SU-DHL-6 (cell line): ENCODE results near the gene MAPK6.

ENCODE experiments used
- H2AFZ ChIP-seq: fragments of 200-600 bp; sonication (generic); 2 replicates; pipeline ENCODE4 v1.6.1; 2014; ENCODE audit warnings: low read depth, mild to moderate bottlenecking, moderate library complexity, mixed read lengths, antibody characterized with exemption, low read length; ENCODE audit not compliant: severe bottlenecking
- H3F3A ChIP-seq: fragments of 200-600 bp; shearing (Covaris generic); 2 replicates; pipeline ENCODE4 v1.6.0; 2016; ENCODE audit warnings: antibody characterized with exemption, mild to moderate bottlenecking; ENCODE audit not compliant: insufficient read depth
- H3K27ac ChIP-seq: fragments of 200-600 bp; sonication (generic); 2 replicates; pipeline ENCODE4 v1.5.1; 2016; ENCODE audit warnings: low read depth, mild to moderate bottlenecking, low read length, moderate library complexity, mixed read lengths
- H3K27me3 ChIP-seq: fragments of 200-600 bp; sonication (generic), shearing (Covaris generic); 2 replicates; pipeline ENCODE4 v1.6.0; 2014; ENCODE audit warnings: mild to moderate bottlenecking, low read length
- H3K36me3 ChIP-seq: fragments of 200-600 bp; sonication (generic); 2 replicates; pipeline ENCODE4 v1.6.1; 2014; ENCODE audit warnings: mild to moderate bottlenecking, low read length, mixed read lengths
- H3K4me2 ChIP-seq: fragments of 300-600, 200-600 bp; shearing (Covaris generic), sonication (generic); 2 replicates; pipeline ENCODE4 v1.6.0; 2014; ENCODE audit warnings: low read length, low read depth, mild to moderate bottlenecking; ENCODE audit not compliant: poor library complexity, severe bottlenecking
- H3K4me3 ChIP-seq: fragments of 200-600 bp; sonication (generic); 2 replicates; pipeline ENCODE4 v1.5.1; 2014; ENCODE audit warnings: antibody characterized with exemption, low read length, mild to moderate bottlenecking, mixed read lengths; ENCODE audit not compliant: insufficient read depth, poor library complexity, severe bottlenecking
- H3K79me2 ChIP-seq: fragments of 200-600 bp; sonication (generic); 2 replicates; pipeline ENCODE4 v1.6.1; 2014; ENCODE audit warnings: mild to moderate bottlenecking, low read length, moderate library complexity; ENCODE audit not compliant: insufficient read depth
- H3K9ac ChIP-seq: fragments of 200-600 bp; sonication (generic); 2 replicates; pipeline ENCODE4 v1.7.0; 2014; ENCODE audit warnings: mild to moderate bottlenecking, low read length
- H3K9me2 ChIP-seq: fragments of 200-600 bp; sonication (generic); replicated peaks from 2 replicates; pipeline ENCODE4 v1.6.1; 2014; ENCODE audit warnings: low read length; ENCODE audit not compliant: insufficient read depth
- H3K9me3 ChIP-seq: fragments of 200-600 bp; sonication (generic); 2 replicates; pipeline ENCODE4 v1.6.1; 2014; ENCODE audit warnings: low read length, mixed read lengths; ENCODE audit not compliant: insufficient read depth
- H4K20me1 ChIP-seq: fragments of 200-600 bp; sonication (generic); 2 replicates; pipeline ENCODE4 v1.6.1; 2014; ENCODE audit warnings: low read depth, mild to moderate bottlenecking, antibody characterized with exemption, low read length, moderate library complexity, mixed read lengths
- EZH2phosphoT487 ChIP-seq: fragments of 200-600 bp; sonication (generic), shearing (Covaris generic); conservative IDR thresholded peaks from 2 replicates; pipeline ENCODE4 v1.6.1; 2018; ENCODE audit warnings: mild to moderate bottlenecking, antibody characterized with exemption, low read length, moderate library complexity, mixed read lengths
- TF ChIP-seq, protein P1 (sequence below): fragments of 200-600 bp; sonication (generic); IDR thresholded peaks from one replicate; pipeline ENCODE4 v1.5.1; 2017; ENCODE audit warnings: antibody characterized with exemption, mild to moderate bottlenecking, low read length, moderate library complexity; ENCODE audit not compliant: insufficient read depth, poor library complexity, severe bottlenecking

MAPK6 gene

DNA sequence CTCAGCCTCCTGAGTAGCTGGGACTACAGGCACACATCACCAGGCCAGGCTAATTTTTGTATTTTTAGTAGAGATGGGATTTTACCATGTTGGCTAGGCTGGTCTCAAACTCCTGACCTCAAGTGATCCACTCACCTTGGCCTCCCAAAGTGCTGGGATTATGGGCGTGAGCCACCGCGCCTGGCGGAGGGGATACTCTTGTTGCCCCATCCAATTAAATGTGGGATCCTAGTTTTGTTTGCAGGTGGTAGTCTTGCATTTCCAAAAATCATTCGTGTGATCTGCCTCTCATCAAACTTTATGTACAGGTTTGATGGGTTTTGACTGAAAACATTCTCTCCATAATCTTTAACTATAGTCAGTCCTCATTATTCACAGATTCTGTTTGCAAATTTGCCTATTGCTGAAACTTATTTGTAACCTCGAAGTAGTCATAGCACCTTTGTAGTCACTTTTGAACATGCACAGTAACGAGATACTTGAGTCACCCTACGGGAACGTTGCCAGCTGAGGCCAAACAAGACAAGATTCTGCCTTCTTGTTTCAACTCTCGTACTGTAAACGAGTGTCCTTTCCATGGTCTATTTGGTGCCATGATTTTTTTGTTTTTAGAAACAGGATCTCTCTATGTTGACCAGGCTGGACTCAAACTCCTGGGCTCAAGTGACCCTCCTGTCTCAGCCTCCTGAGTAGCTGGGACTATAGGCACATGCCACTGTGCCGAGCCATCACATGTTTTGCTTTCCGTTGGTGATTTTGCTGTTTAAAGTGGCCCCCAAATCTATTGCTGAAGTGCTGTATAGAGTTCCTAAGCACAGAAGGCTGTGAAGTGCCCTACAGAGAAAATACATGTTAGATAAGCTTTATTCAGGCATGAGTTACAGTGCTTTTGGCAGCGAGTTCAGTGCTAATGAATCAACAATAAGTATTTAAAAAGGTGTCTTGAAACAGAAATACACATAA is 8.1 kb upstream of the MAPK6 start:
- H3K4me2 ChIP-seq, result no peak overlapping the region
- H3K36me3 ChIP-seq, result no peaks in the 10 kb centered on the region
- TF ChIP-seq, protein P1, sequence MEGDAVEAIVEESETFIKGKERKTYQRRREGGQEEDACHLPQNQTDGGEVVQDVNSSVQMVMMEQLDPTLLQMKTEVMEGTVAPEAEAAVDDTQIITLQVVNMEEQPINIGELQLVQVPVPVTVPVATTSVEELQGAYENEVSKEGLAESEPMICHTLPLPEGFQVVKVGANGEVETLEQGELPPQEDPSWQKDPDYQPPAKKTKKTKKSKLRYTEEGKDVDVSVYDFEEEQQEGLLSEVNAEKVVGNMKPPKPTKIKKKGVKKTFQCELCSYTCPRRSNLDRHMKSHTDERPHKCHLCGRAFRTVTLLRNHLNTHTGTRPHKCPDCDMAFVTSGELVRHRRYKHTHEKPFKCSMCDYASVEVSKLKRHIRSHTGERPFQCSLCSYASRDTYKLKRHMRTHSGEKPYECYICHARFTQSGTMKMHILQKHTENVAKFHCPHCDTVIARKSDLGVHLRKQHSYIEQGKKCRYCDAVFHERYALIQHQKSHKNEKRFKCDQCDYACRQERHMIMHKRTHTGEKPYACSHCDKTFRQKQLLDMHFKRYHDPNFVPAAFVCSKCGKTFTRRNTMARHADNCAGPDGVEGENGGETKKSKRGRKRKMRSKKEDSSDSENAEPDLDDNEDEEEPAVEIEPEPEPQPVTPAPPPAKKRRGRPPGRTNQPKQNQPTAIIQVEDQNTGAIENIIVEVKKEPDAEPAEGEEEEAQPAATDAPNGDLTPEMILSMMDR, result no peak
- TF ChIP-seq EZH2phosphoT487, result no peak
- H3K9me2 ChIP-seq, result no peaks in the 10 kb centered on the region
- no peak overlapping the region for H2AFZ ChIP-seq
- H3K4me3 ChIP-seq, result no peak overlapping the region
- no peak overlapping the region for H3K9ac ChIP-seq
- no peaks in the 10 kb centered on the region for H3F3A ChIP-seq
- no peaks in the 10 kb centered on the region for H3K79me2 ChIP-seq
- no peak overlapping the region for H3K27ac ChIP-seq
- no peaks in the 10 kb centered on the region for H4K20me1 ChIP-seq
- no peaks in the 10 kb centered on the region for H3K27me3 ChIP-seq
- no peaks in the 10 kb centered on the region for H3K9me3 ChIP-seq

DNA sequence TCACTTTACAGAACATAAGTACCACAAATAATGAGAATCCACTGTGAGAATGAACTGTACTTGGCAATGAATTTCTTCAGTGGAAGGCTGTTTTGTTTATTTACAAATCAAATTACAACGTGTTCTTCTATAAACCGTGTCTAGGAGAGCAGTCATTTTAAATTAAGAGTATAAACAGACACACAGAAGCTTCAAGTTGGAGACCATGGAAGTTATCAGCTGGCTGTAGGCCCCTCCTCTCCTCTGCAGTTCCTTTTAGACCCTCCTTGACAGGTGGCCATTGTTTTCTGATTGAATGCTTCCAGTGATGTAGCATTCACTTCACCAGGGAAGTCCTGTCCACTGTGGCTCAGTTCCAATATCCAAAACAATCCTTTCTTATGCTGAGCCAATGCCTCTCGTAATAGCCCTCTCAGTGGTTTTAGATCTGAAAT is 7.3 kb upstream of the MAPK6 start:
- no peaks in the 10 kb centered on the region for H4K20me1 ChIP-seq
- H2AFZ ChIP-seq, result no peak overlapping the region
- H3K4me3 ChIP-seq, result no peak overlapping the region
- H3K27me3 ChIP-seq, result no peaks in the 10 kb centered on the region
- no peak overlapping the region for H3K27ac ChIP-seq
- H3K9me3 ChIP-seq, result no peaks in the 10 kb centered on the region
- TF ChIP-seq, protein P1, result no peak
- TF ChIP-seq EZH2phosphoT487, result no peak
- H3K9me2 ChIP-seq, result no peaks in the 10 kb centered on the region
- no peak overlapping the region for H3K9ac ChIP-seq
- no peak overlapping the region for H3K4me2 ChIP-seq
- no peaks in the 10 kb centered on the region for H3K36me3 ChIP-seq
- H3K79me2 ChIP-seq, result no peaks in the 10 kb centered on the region
- no peaks in the 10 kb centered on the region for H3F3A ChIP-seq

DNA sequence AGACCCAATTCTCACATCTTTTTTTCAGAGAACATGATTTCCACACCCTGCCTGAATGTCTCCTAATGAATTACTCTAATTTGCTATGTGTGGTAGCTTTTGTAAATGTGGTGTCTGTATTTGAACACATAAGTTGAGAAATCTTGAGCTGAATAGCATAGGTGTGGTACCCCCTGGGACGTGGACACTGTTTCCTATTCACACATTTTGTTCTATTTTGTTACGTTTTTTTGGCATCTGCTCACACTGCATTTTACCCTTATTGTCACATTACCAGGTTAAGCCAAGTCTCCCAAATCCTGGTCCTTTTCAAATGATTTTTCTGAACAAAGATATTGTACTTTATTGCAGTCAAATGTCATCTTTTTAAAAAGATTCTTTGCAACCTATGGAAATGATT is 6.8 kb upstream of the MAPK6 start:
- H3K27ac ChIP-seq, result no peak overlapping the region
- no peaks in the 10 kb centered on the region for H3K27me3 ChIP-seq
- H3K9ac ChIP-seq, result no peak overlapping the region
- no peaks in the 10 kb centered on the region for H3K79me2 ChIP-seq
- TF ChIP-seq, protein P1, result no peak
- no peak for TF ChIP-seq EZH2phosphoT487
- no peak overlapping the region for H3K4me2 ChIP-seq
- no peaks in the 10 kb centered on the region for H4K20me1 ChIP-seq
- H2AFZ ChIP-seq, result no peak overlapping the region
- H3K36me3 ChIP-seq, result no peaks in the 10 kb centered on the region
- H3F3A ChIP-seq, result no peaks in the 10 kb centered on the region
- no peaks in the 10 kb centered on the region for H3K9me3 ChIP-seq
- H3K4me3 ChIP-seq, result no peak overlapping the region
- no peaks in the 10 kb centered on the region for H3K9me2 ChIP-seq
